OCI-M1 (cell line): Measurements from ENCODE around the gene MOB3B.
A peak's percentile ranks its signal among the peaks of the same experiment; 100 is the strongest.
"Not testable (repeated sequence)": the region's sequence is repeated elsewhere in the genome, so short reads cannot be mapped to it uniquely, and the experiment has no call there.

Source experiments
- DNase-seq: peaks from one replicate; lab custom pipeline; 2025; lab: John Stamatoyannopoulos, UW

Gene MOB3B

GRCh38 chr9:27518809-27519208 is 10.8 kb downstream of the MOB3B start:
- DNase-seq = no peak

GRCh38 chr9:27518006-27518405 is 11.6 kb downstream of the MOB3B start:
- DNase-seq = no peak

- DNase-seq = no peak
Observed at GRCh38 chr9:27514551-27514950, 15.1 kb downstream of the MOB3B start.

- DNase-seq = no peak
Observed at GRCh38 chr9:27511771-27512170, 17.8 kb downstream of the MOB3B start.

GRCh38 chr9:27510780-27511179 is 18.8 kb downstream of the MOB3B start:
- DNase-seq = no peak

GRCh38 chr9:27506981-27507380 is 22.6 kb downstream of the MOB3B start:
- no peak for DNase-seq

GRCh38 chr9:27505744-27506161 is 23.9 kb downstream of the MOB3B start:
- no peak for DNase-seq

GRCh38 chr9:27504259-27504658 is 25.4 kb downstream of the MOB3B start:
- no peak for DNase-seq

- no peak for DNase-seq
Observed at GRCh38 chr9:27503623-27504022, 26.0 kb downstream of the MOB3B start.

- not testable (repeated sequence) for DNase-seq
Observed at GRCh38 chr9:27500902-27501301, 28.7 kb downstream of the MOB3B start.

GRCh38 chr9:27499451-27499850 is 30.2 kb downstream of the MOB3B start:
- DNase-seq = peak; percentile 48

GRCh38 chr9:27497883-27498417 is 31.7 kb downstream of the MOB3B start:
- DNase-seq = no peak

- no peak for DNase-seq
Observed at GRCh38 chr9:27496135-27496504, 33.5 kb downstream of the MOB3B start.

GRCh38 chr9:27495480-27496134 is 34.0 kb downstream of the MOB3B start:
- no peak for DNase-seq

- peak; percentile 46 for DNase-seq
Observed at GRCh38 chr9:27491154-27491553, 38.5 kb downstream of the MOB3B start.

GRCh38 chr9:27489087-27489876 is 40.3 kb downstream of the MOB3B start:
- DNase-seq = peak; percentile 38

GRCh38 chr9:27487927-27488326 is 41.7 kb downstream of the MOB3B start:
- DNase-seq = no peak

- DNase-seq = no peak
Observed at GRCh38 chr9:27487128-27487640, 42.4 kb downstream of the MOB3B start.

GRCh38 chr9:27485158-27485557 is 44.5 kb downstream of the MOB3B start:
- DNase-seq = no peak

GRCh38 chr9:27483576-27483975 is 46.0 kb downstream of the MOB3B start:
- no peak for DNase-seq

GRCh38 chr9:27482709-27483108 is 46.9 kb downstream of the MOB3B start:
- DNase-seq = peak; percentile 36

GRCh38 chr9:27478322-27478721 is 51.3 kb downstream of the MOB3B start:
- no peak for DNase-seq

- no peak for DNase-seq
Observed at GRCh38 chr9:27476870-27477515, 52.6 kb downstream of the MOB3B start.
